HG03354 (cell line): ENCODE results near the gene PLXNB1.

ENCODE experiments used
- ATAC-seq: cut with Tn5 transposase; IDR thresholded peaks from one replicate; pipeline ENCODE4 v1.9.1; 2021; ENCODE audit warnings: mild to moderate bottlenecking; ENCODE audit not compliant: unreplicated experiment, poor library complexity, severe bottlenecking

Gene PLXNB1

GRCh38 chr3:48423241-48423882 lies 6.5 kb downstream of the PLXNB1 start:
- no peak for ATAC-seq

GRCh38 chr3:48422681-48423080 lies 7.2 kb downstream of the PLXNB1 start:
- no peak for ATAC-seq

GRCh38 chr3:48422272-48422671 lies 7.6 kb downstream of the PLXNB1 start:
- ATAC-seq = no peak

- ATAC-seq = no peak
Observed at GRCh38 chr3:48420561-48420960, 9.3 kb downstream of the PLXNB1 start.

GRCh38 chr3:48419597-48419996 lies 10.3 kb downstream of the PLXNB1 start:
- no peak for ATAC-seq

- ATAC-seq = no peak
Observed at GRCh38 chr3:48419149-48419548, 10.7 kb downstream of the PLXNB1 start.

GRCh38 chr3:48418651-48419050 lies 11.2 kb downstream of the PLXNB1 start:
- no peak for ATAC-seq

GRCh38 chr3:48418140-48418539 lies 11.7 kb downstream of the PLXNB1 start:
- ATAC-seq = no peak

GRCh38 chr3:48417529-48418108 lies 12.3 kb downstream of the PLXNB1 start:
- no peak for ATAC-seq

- no peak for ATAC-seq
Observed at GRCh38 chr3:48416546-48416945, 13.3 kb downstream of the PLXNB1 start.

- ATAC-seq = no peak
Observed at GRCh38 chr3:48416091-48416505, 13.8 kb downstream of the PLXNB1 start.

- ATAC-seq = no peak
Observed at GRCh38 chr3:48415251-48415953, 14.5 kb downstream of the PLXNB1 start.

GRCh38 chr3:48414376-48415250 lies 15.3 kb downstream of the PLXNB1 start:
- ATAC-seq = no peak

- ATAC-seq = no peak
Observed at GRCh38 chr3:48413611-48414010, 16.3 kb downstream of the PLXNB1 start.

GRCh38 chr3:48413086-48413485 lies 16.8 kb downstream of the PLXNB1 start:
- no peak for ATAC-seq

- ATAC-seq = no peak
Observed at GRCh38 chr3:48412375-48413001, 17.4 kb downstream of the PLXNB1 start.

- no peak for ATAC-seq
Observed at GRCh38 chr3:48411606-48412374, 18.1 kb downstream of the PLXNB1 start.

GRCh38 chr3:48411041-48411588 lies 18.8 kb downstream of the PLXNB1 start:
- no peak for ATAC-seq
